D341Med (cell line): Measurements from ENCODE around the gene LARP4B.

Experiments used
- DNase-seq: peaks from one replicate; pipeline ENCODE4 v3.0.0; 2012; ENCODE audit warnings: low spot score

LARP4B gene

DNA sequence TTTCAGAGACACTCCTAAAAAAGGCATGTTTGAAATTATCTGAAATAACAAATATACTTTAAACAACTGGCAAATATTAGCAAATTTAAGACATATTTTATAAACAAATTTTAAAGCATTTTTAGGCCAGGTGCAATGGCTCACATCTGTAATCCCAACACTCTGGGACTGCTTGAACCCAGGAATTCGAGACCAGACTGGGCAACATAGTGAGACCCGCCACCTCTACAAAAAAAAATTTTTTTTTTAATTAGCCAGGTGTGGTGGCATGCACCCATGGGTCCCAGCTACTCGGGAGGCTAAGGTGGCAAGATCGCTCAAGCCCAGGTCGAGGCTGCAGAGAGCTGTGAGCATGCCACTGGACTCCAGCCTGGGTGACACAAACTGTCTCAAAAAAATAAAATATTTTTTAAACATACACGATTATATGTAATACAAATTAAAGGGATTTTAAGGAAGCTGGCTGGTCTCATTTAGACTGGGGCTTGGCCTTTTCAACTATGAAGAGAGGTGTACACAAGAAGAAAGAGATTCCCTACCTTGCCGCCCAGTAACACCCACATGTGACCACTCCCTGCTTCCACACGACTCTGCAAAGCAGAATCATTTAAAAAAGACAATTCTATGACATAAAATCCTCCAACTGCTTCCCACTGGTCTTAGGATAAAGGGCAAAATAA, 7.5 kb downstream of the LARP4B start:
- no peak for DNase-seq

DNA sequence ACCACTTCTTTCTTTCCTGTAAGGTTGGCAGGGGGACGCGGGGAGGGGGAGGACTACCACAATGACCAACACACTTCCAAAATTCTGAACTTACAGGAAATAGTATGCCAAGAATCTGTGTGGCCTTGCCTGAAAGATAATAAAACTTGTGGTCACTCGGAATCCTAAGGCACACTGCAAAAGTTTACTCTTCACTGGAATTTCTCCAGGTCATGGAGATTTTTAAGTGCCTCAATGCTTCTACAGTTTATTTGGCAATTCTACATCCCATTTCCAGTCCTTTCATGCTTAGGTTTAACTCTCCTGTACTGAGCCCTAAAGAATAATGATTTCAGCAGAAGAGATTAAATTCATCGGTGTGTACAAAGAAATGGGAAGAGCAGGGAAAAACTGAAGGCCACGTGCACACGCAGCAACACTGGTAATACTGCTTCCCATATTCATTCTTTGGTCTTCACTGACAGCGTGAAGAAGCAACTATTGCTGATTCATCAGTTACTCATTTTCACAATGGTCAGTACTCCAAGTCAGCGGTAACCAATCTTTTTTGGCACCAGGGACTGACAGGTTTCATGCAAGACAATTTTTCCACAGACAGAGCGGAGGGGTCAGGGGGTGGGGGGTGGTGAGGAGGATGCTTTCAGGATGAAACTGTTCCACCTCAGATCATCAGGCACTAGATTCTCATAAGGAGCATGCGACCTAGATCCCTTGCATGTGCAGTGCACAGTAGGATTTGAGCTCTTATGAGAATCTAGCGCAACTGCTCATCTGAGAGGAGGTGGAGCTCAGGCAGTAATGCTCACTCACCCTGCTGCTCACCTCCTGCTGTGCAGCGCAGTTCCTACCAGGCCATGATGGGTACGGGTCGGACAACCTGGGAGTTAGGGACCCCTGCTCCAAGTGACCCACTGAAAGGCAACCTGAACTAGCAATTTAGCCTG, 9.8 kb downstream of the LARP4B start:
- DNase-seq, result no peak

DNA sequence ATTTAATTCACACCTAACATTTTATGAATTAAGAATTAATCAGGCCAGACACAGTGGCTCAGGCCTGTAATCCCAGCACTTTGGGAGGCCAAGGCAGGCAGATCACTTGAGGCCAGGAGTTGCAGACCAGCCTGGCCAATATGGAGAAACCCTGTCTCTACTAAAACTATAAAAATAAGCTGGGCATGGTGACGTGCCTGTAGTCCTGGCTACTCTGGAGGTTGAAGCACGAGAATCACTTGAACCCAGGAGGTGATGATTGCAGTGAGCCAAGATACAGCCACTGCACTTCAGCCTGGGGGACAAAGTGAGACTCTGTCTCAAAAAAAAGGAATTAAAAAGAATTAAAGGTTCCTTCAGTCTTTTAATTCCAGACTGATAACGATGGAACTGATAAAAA, 11.1 kb downstream of the LARP4B start:
- DNase-seq, result no peak

DNA sequence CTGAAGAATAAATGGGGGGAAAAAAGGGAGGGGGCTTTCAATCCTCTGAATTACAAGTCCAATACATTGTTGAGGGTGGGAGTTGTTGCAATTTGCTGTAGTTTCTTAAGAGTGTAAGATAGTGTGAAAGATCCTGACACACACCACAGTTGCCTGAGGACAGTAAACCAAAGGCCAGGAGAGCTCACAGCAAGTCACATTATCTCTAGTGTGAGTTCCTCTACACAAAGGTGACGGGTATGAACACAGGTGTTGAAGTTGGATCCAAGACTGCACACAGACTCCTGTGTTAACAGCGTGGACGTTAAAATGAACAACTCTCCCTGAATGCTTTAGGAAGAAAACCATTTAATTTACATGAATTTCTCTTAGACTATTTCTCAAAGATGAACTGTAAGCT, 12.0 kb downstream of the LARP4B start:
- no peak for DNase-seq

DNA sequence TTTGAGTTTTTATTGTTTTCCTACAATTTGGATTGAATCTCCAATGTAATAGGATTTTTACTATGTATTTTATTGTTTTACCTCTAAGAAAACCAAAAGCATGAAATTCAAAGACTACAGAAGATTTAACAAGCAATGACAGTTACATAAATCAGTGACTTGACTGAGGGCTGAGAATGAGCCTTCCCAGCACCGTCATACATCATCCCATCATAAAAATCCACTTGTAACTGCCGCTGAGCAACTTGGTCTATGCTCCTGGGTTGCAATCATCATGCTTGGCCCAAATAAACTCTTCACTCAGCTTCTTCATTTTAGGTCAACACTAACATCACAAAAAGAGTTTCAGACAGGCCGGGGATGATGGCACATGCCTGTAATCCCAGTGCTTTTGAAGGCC, 13.5 kb downstream of the LARP4B start:
- no peak for DNase-seq

DNA sequence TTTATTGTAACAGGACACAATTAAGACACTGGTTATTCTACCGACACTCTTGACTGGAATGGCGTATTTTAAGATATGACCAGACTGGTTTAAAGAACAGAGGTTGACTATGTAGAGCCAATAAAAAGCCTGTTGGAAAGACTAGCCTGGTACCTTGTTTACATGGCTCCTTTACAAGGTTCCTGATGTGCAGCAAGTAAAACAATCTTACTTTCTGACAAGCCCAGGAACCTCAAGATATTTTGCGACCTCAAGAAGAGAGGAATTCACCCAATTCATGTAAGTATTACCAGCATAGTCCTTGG, 14.1 kb downstream of the LARP4B start:
- no peak for DNase-seq

DNA sequence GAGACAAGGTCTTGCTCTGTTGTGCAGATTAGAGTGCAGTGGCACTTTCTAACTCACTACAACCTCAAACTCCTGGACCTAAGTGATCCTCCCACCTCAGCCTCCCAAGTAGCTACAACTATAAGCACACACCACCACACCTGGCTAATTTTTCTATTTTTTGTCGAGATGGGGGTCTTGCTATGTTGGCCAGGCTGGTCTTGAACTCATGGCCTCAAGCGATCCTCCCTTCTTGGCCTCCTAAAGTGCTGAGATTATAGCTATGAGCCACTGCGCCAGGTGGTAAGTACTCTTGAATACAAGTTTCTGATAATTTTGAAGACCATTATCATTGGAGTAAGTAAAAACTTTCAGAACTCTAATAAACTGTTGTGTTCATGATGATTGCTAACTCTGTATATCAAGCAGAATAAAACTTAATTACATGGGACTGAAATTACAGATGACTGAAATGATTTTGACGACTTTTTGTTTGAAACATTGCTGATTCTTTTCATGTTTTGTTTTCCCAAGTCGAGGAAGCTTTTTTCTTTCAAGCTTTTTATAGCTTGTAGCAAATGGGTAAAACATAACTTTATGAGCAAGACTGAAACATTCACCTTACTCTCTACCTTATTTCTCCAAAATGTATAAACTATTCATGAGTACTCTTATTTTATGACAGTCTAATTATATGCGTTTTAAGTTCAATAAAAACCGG, 14.6 kb downstream of the LARP4B start:
- DNase-seq, result no peak

DNA sequence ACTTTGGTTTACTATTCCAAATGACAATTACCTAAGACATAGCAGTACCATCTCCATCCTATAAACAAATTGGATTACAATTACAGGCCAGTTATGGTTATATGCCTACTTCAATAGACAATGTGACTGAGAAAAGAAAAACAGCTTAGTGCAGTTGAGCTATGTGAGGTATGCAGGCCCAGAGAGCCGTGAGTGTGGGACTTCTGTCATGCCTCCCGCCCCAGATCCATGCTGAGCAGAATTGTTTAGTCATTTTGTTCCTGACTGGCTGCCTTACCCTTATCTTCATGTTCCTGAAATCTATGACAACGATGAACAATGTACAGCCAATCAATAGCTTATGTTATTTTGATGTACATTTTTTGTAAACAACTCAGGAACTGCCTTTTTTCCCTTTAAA, 21.7 kb downstream of the LARP4B start:
- DNase-seq, result no peak

DNA sequence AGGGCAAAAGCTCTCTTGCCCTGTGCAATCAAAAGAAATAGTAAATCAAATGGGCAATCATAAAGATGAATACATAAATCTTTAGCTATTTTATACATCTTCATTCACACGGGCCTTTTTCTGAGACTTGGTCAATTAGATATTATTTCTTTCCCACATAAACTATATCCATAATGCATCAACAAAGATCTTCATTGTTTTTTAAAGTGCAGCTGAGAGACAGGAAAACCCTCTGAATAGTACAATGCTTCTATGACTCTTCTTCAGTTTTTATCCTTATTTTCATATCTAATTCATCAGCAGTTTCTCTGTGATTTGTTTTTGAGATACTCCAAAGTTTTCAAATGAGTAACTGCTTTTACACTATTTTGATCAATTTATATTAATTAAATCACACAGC, 25.5 kb downstream of the LARP4B start:
- DNase-seq, result no peak

DNA sequence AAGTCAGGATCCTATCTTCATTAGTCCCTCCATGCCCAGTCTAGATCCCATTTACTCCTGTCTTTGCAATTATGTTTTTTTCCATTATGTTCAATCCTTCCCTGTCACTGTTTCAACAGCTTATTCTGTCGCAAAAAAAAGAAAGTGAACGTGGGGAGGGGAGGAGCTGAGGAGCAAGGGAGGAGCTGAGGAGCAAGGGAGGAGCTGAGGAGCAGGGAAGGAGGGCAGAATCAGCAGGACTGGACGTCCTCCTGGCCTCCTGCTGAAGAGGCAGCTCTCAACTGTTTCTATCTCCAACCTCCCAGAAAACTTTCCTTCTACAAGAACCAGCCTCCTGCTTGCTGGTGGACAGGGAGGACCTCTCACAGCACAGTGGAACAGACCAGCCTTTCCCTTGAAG, 26.0 kb downstream of the LARP4B start:
- DNase-seq, result no peak

DNA sequence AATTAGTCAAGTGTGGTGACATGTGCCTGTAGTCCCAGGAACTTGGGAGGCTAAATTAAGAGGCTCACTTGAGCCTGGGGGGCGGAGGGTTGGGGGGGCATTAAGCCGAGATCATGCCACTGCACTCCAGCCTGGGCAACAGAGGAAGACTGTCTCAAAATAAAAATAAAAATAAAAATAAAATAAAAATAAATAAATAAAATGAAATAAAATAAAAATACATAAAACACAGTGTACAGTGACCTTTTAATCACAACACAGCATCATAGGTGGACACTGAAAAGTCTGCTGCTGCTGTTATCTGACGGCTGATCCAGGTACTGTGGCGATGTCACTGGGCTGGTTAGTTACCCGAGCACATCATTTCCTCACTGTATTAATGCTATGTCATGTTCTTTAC, 27.1 kb downstream of the LARP4B start:
- DNase-seq, result no peak

DNA sequence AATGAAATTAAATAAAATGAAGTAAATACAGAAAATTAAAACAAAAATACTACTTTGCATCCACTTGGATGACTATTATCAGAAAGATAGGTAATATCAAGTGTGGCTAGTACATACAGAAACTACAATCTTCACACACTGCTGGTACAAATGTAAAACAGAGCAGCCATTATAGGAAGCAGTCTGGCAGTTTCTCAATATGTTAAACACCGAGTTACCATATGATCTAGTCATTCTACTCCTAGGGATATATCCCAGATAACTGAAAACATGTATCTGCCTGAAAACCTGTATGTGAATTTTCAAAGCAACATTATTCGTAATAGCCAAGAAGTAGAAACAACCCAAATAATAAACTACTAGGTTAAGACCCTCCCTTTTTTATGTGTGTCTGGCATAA, 33.4 kb downstream of the LARP4B start:
- no peak for DNase-seq

DNA sequence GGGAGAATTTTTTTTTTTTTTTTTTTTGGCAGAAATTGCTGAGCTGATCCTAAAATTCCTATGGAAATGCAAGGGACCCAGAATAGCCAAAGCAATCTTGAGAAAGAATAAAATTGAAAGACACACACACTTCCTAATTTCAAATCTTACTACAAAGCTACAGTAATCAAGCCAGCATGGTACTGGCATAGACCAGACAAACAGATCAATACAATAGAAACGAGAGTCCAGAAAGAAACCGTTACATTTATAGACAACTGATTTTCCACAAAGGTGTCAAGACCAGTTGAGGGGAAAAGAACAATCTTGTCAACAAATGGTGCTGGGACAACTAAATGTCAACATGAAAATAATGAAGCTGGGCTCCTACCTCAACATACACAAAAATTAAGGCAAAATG, 34.5 kb downstream of the LARP4B start:
- DNase-seq, result no peak

DNA sequence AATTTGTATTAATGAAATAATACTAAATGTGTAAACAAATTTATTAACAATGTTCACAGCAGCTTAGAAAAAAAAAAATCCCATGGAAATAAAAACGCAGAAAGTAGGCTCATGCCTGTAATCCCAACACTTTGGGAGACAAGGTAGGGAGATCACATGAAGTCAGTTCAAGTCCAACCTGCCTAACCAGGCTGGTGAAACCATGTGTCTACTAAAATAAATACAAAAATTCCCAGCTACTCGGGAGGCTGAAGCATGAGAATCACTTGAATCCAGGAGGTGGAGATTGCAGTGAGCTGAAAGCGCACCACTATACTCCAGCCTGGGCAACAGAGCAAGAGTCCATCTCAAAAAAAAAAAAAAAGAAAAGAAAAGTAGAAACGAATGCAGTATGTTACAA, 36.2 kb downstream of the LARP4B start:
- no peak for DNase-seq

DNA sequence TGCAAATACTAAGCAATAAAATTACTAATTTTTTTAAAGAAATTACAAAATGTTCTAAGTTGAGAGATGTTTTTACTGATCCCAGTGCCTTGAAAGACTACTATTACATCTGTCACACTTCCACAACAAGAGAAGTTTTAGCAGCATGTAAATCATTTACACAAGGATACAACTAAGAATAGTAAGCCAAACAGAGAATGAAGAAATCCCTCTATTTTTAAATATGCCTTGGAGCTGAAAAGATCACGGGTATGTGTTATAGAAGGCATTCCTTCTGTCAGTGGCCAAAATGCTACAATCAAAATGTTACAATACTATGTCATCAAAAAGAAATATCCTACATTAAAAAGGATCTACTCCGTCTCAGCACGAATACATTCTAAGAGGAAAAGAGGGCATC, 52.6 kb downstream of the LARP4B start:
- no peak for DNase-seq

DNA sequence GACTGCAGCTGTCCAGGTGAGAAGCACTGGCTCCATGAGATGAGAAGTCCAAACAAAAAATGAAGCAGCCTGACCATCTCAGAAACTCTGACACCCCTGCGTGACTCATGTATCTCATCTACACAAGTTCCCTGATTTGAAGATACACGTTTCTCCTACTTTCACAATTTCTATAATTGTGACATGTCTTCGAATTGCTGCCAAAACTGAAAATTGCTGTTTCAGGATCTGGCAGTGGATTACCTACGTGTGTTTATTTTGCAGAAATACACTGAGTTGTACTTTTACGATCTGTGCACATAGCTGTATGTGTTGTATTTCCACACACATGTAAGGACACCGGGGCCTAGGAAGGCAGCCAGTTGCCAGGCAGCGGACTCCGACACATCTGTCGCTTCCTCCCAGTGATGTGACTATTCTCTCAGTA, 53.2 kb downstream of the LARP4B start:
- no peak for DNase-seq

DNA sequence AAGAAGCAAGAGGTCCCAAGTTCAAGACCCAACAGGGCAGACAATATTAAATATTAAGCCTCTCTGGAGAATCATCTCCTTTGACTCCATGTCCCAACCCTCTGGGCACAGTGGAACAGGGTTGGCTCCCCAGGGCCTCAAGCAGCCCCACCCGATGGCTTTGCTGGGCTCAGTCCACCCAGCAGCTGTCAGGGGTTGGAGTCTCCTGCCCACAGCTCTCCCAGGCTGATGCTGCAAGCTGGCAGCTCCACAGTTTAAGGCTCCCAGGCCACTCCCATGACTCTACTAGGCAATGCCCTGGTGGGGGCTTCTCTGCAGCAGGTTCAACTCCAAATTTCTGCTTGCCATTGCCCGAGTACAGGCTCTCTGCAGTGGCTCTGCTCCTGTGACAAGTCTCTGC, 55.1 kb downstream of the LARP4B start:
- no peak for DNase-seq

DNA sequence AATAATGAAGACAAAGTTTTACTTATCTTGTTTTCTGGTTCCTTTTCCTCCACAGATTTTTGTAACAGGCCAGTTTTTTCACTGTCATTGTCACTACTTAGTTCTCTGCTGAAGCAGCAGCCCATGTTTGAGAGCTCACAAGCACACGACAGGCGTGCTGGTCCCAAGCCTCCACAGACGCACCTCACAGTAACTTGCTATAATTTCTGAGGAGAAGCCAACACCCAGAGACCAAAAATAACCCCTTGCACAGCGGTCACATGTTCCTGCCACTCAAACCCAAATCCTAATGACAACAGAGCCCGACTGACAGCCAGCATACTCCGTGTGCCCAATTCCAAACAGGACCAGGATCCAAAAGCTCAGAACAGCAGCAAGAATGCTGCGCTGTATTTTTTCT, 58.5 kb downstream of the LARP4B start:
- no peak for DNase-seq

DNA sequence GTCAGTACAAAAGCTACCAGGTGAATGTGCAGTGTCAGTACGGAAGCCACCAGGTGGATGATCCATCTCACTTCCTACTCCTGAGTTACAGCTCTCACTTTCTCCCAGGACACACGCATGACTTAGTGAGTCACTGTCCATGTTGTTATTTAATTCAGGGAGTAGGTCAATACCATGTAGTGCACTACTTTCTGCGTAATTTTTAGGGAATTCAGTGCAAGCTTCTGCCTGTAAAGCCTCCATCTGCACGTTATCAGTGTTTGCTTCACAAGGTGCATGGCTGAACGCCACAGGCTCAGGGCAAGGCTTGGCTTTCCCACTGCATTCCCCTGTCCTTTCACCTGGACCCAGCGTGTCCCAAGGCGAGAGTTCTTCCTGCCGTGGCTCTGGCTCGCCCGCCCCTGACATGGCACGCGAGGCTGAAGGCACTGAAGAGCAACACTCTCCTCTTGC, 59.5 kb downstream of the LARP4B start:
- no peak for DNase-seq

DNA sequence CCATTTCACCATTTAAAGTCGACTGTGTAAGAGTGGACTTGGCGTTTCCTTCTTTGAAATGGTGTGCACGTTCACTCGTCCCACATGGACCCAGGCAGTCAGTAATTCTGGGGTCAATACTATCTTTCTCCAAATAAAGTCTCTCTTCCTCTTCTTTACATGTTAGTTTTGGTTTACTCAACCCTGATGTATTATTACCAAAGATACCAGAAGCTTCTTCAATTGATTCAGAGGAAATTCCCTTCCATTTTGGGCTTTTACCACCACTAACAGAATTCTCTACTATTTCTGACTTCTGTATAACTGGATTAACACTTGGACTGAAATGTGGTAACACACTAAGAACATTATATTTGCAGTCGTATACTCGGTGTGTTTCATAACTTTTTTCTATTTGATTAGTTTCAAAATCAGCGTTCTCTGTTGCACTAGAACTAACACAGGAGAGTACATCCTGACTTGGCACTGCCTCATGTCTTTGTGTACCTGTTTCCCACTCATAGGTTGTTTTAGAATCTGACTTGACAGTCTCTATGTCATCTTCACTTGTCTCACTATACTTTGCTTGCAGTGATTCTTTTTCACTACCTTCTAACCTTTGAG, 60.8 kb downstream of the LARP4B start:
- no peak for DNase-seq

DNA sequence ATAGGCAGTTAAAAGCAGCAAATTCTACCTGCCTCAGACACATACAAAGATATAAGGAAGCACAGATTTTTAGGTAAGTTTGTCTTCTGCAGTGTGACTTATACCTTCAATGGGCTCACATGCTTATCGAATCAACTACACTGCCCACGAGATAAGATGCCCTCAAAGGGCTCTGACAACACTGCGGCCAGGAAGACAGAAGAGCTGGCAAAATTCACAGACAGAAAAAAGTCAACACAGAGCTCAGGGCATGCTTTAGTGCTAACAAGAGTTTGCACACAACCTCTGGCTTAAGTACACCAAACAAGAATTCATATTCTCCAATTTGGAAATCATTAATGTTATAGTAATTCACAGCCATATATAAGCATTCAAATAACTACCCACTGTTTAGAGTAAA, 62.3 kb downstream of the LARP4B start:
- no peak for DNase-seq

DNA sequence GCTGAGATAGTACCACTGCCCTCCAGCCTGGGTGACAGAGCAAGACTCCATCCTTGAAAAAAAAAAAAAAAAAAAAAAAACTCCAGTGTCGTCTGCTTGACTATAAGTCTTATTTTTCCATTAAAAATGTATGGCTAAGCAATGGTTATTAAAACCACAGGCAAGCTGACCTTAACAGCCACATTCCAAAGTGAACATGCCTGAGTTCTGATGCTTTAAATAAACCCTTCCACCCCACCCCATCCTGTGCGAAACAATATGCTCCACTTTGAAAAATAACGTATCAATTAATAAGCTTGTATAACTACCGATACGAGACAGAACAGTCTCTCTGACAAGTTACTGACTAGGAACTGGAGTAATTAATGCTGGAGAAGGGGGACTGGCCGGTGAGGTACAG, 63.7 kb downstream of the LARP4B start:
- DNase-seq, result no peak

DNA sequence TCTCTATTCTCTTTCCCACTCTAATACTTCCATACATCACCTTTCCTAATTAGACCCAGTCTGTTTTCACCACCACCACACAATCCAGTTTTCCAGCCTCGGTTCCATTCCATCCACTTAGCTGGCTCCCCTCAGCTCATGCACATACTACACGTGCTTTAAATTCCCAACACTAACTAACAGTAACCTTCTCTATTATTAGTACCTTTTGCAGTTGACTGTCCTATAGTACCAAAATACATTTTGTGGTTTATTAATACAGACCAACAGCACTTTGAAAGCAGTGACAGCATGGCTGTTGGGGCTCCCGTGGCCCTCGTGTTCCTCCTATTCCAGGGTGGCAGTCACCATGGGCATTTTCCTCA, 64.9 kb downstream of the LARP4B start:
- DNase-seq, result no peak
